NCI-H2227 treated with DMSO at 0.1 percent for 48 hours (cell line): ENCODE measurements around the gene ACLY.
"Not testable (repeated sequence)": the region's sequence is repeated elsewhere in the genome, so short reads cannot be mapped to it uniquely, and the experiment has no call there.

Experiments
- DNase-seq: peaks from one replicate; lab custom pipeline; 2025; lab: John Stamatoyannopoulos, UW

ACLY gene

DNA sequence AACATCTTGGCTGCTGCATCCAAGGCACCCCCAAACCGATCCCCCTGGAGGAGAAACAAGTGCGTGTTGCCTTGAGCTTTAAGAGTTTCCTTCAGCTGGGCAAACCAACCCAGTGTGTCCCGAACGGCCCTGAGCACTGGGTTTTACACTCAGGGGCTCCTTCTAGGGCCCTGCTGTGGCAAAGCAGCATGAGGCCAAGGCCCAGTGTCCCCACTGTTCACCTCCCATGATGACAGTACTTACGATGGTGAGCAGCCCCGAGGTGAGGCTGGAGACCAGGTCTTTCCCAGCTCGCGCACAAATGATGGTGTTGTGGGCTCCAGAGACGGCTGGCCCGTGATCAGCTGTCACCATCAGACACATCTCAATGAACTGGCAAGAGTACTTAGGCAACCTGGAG lies 47.0 kb downstream of the ACLY start:
- DNase-seq = no peak

DNA sequence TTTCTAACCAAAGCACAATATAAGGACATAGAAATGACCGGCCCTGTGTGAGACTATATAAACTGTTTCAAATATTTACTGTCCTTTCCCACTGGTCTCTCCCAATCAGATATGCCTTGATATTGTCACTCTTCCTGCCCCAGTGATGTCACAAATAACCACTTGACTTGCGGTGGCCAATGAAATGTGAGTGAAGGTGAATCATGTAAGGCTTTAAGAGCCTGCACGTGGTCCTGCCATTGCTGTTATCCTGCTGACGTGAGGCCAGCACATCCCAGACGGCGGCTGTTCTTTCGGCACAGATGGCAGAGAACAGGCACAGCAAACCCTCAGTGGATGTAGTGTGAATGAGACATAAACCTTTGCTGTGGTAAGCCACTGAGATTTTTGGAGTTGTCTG lies 48.1 kb downstream of the ACLY start:
- DNase-seq = no peak

DNA sequence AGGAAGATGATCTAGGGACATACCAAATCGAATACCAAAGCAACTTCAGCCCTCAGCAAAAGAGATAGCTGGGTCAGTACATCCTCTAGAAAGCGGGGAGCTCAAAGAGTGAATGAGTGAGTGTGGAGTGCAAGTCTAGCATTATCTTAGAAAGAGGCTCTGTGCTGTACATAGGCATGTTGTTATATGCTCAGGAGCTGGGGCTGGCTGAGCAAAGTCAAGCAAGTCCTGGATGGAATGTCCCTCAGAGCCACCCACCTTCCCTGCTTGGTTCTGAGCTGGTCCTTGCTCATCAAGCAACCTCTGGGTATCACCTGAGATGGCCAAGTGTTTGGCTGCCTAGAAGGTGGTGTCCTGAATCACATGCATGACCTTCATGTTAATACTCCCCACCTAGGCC lies 48.7 kb downstream of the ACLY start:
- no peak for DNase-seq

DNA sequence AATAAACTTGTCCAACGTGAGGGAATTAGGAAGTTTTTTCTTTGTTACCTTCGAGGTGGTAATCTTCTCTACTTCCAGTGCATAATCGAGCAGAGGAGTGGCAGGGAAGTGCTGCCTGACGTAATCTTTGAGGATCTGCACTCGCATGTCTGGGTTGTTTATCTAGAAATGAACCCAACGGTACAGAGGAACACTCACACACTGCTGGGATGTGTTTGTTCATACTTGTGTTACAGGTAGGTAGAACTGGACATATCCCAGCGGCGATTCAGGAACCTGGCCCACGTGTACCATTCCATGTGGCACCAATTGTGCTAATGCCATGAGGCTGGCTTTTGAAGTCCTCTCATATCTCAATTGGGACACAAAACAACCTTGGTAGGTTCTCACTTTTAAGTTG lies 49.3 kb downstream of the ACLY start:
- DNase-seq = no peak

DNA sequence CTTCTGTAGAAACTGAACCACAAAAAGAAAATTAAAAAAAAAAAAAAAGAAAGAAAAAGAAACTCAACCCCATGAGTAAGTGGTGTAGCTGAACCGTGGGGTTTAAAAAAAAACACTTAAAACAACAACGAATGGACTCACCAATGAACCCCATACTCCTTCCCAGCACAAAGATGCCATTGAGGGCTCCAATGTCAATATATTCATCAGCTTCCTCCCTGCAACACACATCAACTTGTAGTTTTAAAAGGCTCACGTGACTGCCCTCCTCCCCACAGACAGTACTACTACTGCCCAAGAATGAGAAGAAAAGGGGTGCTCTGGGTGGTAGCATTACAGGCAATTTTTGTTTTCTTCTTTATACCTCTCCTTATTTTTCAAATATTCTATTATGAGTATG lies 50.2 kb downstream of the ACLY start:
- DNase-seq = no peak

DNA sequence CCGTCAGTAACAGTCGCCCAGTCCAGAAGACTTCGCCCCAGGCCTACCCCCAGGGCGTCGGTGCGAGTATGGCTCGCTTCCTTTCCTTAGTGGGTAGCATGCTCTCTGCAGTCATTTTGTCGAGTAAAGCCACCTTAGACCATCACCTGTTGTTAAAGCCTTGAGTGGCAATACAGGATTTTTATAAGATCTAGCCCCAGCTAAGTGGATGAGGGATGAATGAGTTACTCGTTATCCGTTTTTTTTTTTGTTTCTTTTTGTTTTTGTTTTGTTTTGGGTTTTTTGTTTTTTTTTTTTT lies 53.2 kb downstream of the ACLY start:
- DNase-seq = no peak

DNA sequence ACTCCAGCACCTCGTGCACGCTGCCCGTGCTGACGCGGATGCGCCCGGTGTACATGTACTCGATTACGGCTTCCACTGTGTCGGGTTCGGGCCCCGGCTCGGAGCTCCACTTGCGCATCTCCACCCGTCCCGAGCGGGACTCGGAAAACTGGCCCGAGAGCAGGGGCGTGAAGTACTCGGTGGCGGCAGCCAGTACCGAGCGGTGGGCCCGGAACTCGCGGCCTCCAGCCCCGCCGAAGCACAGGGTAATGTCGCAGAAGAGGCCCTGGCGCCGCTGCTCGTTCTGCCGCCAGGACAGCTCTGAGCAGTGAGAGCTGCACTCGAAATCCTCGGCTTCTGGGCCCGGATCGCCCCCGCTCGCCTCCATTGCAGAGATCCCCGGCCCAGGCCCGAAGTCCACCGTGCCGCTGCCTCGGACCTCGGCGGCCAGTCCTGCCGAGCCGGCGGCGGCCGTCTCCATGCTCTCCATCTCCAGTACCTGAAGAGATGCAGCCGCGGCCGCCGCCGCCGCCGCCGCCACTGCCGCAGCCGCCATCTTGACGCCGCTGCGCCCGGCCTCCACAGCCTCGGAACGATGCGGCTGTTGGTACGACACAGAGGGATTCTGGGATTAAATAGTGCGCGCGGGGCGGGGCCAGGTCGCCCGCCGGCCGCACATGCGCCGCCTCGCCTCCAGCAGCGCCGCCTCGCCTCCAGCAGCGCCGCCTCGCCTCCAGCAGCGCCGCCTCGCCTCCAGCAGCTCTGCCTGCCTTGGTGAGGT lies 53.7 kb downstream of the ACLY start, which contains the start of gene KLHL11:
KLHL11 (minus strand) TSS at position 588 of the 760 bp plus-strand sequence; CDS start at position 535, 53 bp downstream.
- peak; percentile 89 for DNase-seq

DNA sequence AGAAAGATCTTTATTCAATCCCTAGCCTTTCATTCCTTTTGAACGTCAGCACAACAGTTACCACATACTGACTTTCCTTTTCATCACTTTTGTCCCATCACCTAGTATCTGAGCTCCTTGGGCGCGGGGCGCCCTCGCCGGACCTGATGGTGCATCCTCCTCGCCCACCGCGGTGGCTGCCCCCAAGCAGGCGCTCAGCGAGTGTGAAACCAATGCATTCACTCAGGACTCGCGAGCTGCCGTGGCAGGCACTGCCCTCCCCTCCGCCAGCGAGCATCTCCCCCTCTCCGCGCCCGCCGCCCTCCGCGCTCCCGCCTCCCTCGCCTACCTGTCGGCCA lies 54.3 kb downstream of the ACLY start:
- no peak for DNase-seq

DNA sequence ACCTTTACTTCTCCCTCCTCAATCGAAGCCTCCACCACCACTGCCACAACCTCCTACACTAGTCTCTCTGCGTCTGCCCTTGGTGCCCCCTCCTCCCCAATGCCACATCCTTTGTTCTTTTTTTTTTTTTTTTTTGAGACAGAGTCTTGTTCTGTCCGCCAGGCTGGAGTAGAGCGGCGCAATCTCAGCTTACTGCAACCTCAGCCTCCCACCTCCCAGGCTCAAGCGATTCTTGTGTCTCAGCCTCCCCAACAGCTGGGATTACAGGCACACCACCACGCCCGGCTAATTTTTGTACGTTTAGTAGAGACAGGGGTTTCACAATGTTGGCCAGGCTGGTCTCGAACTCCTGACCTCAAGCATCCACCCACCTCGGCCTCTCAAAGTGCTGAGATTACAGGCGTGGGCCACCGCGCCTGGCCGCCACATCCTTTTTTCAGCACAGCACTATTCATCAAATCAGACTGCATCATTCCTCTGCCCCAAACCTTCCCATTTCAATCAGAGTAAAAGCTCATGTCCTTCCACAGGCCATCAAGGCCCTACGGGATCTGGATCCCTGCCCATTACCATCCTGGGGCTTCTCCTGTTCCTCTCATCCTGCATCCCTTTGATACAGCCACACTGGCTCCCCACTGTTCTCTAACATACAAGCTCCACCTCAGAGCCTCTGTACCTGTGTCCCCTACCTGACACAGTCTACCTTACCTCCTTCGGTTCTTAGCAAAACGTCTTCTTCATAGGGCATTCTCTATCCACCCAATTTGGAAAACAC lies 55.5 kb downstream of the ACLY start:
- DNase-seq = no peak

DNA sequence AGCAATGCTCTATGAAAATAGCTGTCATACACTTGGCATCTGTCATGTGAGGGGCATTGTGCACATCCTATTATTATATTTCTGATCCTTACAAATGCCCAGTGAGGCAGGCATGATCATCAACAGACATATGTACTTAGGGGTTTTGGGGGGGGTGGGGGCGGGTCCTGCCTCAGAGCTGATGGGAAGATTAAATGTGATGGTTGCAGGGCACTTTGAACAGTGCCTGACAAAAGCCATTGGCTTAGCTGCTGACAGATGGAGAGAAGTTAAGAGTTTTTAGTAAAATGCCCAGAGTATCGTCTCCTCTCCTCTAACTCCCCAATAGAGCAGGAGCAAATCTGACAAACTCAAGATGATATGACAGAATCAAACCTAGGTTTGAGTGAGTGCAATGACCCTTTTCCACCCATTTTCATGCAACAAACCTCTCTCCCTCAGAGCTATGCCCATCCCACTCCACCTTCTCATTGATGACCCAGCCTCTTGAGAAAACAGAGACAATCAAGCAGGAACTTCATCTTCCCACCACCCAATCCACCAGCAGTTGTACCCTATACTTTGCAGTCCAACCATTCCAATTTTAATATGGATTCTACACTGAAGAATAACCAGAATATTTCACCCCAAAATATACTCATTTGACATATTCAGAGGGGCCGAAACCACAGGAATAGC lies 58.4 kb downstream of the ACLY start:
- DNase-seq = peak; percentile 69

DNA sequence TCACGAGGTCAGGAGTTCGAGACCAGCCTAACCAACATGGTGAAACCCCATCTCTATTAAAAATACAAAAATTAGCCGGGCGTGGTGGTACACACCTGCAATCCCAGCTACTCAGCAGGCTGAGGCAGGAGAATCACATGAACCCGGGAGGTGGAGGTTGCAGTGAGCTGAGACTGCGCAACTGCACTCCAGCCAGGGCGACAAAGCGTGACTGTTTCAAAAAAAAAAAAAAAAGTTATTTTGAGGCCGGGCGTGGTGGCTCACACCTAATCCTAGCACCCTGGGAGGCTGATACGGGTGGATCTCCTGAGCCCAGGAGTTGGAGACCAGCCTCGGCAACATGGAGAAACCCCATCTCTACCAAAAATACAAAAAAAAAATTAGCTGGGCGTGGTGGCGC lies 67.4 kb downstream of the ACLY start:
- DNase-seq = not testable (repeated sequence)

DNA sequence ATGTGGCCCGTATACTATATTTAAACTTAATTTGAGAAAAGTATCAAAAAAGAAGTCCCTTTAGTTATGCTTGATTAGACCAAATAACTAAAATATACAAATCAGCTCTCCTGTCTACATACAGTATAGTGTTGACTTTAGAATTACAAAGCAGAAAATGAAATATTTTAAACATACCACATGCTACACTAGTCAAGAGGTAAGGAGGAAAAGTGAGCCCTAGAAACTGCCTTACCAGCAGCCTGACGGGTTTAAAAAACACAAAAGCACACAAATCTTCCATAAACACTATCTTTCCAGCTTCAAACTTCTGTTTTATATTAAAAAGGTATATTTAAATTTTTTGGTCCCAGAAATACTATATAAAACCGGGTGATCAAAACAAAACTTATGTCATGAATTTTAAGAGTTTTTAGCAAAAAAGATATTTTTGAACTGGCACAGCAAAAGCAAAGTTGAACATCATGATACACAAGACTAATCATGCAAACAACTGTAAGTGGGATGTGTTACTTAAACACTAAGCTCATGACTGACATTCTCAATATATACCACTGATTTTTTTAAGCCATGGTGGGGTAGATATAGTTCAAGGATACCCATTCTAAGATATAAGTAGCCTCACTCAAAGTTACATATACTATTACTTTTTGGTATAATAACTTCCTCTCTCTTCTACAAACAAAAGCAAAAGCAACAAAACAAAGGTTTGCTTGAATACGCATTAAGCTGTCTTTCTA lies 69.3 kb downstream of the ACLY start:
- no peak for DNase-seq

DNA sequence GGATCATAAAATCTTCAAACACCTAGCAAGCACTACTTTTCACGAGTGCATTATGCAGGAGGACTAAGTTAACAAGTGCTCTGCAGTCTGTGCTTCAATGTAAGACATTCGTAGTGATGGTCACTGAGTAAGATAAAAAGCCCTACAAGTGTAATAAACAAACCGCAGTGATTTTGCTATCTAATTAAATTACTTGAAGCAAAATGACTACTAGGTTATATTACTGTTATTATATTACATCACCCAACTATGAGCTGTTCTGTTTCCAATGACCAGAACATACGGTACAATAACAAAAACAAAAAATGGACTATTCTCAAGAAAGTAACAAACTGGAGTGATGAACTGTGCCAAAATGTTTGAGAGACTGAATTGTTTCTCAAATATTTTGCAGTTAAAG lies 70.0 kb downstream of the ACLY start:
- no peak for DNase-seq

DNA sequence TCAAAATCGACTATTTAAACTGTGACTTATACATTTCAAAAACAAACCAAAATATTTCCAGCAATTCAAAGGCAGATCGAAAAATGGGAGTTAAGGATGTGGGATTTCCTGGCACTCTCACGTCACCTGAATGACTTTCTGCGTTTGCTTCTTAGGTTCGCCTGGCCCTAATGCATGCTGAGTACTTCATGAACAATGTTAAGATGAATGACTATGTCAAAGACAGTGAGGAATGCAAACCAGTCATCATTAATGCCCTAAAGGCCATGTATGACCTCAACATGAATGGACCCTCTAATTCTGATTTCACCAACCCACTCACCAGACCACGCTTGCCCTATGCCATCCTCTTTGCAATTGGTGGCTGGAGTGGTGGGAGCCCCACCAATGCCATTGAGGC lies 73.8 kb downstream of the ACLY start:
- DNase-seq = no peak

DNA sequence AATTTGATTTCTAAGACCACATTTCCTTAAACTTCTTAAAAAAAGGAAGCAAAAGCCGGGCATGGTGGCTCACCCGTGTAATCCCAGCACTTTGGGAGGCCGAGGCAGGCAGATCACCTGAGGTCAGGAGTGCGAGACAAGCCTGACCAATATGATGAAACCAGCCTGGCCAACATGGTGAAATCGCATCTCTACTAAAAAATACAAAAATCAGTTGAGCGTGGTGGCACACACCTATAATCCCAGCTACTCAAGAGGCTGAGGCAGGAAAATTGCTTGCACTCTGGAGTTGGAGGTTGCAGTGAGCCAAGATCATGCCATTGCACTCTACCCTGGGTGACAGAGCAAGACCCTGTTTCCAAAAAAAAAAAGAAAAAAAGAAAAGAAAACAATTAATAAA lies 78.0 kb downstream of the ACLY start:
- not testable (repeated sequence) for DNase-seq

DNA sequence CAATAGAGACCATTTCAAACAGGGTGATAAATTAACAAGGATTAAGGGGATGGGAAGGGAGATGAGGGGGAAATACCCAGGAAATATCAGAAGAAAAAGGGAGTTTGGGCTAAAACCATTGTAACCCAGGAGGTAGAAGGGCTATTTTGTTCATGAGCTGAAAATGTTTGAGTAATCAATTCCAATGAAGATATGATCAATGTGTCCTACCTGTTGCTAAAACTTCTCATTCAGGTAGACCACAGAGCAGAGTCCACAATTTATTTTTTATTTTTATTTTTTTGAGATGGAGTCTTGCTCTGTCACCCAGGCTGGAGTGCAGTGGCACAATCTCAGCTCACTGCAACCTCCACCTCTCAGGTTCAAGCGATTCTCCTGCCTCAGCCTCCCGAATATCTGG lies 79.3 kb downstream of the ACLY start:
- DNase-seq = not testable (repeated sequence)

DNA sequence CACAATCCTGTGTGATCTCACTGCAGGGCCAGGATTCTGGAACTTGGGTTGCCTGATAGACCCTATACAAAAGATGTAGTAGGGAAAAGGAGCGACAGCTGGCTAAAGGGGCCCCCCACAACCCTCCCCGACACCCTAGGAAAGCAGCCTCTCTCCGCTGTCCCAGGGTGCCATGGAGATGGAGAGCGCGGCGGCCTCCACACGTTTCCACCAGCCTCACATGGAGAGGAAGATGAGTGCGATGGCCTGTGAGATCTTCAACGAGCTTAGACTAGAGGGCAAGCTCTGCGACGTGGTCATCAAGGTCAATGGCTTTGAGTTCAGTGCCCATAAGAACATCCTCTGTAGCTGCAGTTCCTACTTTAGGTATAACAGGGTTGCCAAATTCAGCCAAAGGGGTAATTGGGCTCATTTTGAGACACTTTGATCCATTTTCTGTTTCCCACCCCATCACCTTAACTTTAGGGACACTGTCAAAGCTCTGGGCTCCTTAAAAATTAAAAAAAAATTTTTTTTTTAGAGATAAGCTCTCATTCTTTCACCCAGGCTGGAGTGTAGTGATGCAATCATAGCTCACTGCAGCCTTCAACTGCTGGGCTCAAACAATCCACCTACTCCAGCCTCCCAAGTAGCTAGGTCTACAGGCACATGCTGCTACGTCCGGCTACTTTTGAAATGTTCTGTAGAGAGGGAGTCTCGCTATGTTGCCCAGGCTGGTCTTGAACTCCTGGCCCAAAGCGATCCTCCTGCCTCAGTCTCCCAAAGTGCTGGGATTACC lies 80.8 kb downstream of the ACLY start, which contains the start of gene KLHL10:
KLHL10 (plus strand) TSS at position 65 of the 778 bp plus-strand sequence; CDS start at position 173, 108 bp downstream.
- DNase-seq = no peak

DNA sequence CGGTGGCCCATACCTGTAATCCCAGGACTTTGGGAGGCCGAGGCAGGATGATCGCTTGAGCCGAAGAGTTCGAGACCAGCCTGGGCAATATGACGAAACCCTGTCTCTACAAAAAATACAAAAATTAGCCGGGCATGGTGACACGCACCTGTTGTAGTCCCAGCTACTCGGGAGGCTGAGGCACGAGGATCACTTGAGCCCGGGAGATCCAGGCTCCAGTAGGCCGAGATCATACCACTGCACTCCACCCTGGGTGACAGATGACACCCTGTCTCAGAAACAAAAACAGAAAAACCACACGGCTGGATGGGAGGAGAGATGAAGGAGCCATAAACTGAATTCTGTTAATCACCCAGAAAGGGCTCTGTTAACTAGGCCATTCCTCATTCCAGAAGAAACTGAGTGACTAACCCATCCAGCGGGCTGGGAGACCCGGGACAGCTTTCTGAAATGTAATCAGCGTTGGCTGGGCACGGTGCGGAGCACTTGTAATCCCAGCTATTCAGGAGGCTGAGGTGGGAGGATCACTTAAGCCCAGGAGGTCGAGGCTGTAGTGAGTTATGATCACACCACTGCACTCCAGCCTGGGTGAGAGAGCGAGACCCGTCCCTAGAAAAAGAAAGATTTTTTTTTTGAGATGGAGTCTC lies 82.1 kb downstream of the ACLY start:
- no peak for DNase-seq

DNA sequence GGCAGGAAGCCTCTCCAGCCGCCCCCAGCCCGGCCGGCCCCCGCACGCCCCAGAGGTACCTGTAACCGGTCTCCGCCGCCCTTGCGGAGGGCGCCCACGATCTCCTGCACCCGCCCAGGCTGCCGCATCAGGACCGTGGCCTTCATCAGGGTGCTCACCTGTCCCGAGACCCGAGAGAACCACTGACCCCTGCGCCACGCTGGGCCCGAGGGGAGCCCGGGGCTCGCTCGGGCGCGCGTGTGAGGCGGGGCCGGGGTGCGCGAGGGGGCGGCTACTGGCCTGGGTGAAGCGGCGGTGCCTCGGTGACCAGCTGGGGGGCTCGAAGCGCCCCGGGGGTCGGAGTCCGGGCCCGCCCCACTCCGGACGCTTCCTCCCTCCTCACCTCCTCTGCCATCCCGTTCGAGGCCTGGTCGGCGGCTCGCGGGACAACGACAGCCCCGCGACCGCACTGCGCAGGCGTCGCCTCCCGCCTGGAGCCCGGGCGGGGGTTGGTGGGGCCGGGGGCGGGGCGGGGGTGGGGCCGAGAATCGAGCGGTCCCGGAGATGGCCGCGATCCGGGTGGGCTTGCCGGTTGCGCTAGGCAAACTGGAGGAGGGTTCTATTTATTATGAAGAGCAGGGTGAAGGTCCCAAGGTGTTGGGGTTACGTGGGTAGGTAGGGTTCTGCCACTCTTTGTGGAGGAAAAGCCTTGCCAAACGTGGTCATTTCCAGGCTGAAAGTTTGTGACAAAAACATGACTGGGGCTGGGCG lies 82.8 kb downstream of the ACLY start, which contains the start of gene NT5C3B:
NT5C3B (minus strand) TSS at position 433 of the 750 bp plus-strand sequence; CDS start at position 394, 39 bp downstream.
- peak; percentile 54 for DNase-seq

DNA sequence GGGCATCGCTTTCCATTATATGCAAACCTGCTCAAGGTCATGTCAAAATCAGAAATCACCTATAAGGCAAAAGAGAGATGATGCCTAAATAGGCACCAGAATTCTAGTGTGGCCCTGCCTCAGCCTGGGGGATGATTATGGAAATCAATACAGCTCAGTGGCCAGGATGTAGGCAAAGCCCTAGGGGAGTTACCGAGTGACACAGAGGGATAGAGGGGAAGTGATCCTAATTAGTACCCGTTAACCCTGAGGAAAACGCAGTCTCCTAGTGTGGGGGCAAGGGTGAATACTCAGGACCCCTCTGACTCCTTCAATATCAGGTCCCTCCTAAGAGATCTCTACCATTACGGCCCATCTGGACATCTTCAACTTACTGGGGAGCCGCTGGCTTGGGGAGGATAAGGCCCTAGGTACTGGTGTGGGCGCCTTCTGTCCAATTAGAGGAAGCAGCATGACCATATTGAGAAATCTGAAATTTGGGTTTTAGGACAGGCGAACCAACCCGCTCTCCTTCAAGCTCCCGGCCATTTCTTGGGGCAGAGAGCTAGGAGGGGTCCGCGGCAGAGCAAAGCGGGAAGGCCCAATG lies 83.4 kb downstream of the ACLY start:
- DNase-seq = no peak
